ENCODE results near the gene OMG. TPM values are rescaled to one million over a fixed set of nuclear protein-coding genes. Genes with fewer than 3 reads are reported as not detected.

The OMG gene
- total and polyA plus RNA-seq, 2 donors (not counting 1 experiment from before 2014, with no cell fraction given) = 0.39 to 1.7 TPM

DNA sequence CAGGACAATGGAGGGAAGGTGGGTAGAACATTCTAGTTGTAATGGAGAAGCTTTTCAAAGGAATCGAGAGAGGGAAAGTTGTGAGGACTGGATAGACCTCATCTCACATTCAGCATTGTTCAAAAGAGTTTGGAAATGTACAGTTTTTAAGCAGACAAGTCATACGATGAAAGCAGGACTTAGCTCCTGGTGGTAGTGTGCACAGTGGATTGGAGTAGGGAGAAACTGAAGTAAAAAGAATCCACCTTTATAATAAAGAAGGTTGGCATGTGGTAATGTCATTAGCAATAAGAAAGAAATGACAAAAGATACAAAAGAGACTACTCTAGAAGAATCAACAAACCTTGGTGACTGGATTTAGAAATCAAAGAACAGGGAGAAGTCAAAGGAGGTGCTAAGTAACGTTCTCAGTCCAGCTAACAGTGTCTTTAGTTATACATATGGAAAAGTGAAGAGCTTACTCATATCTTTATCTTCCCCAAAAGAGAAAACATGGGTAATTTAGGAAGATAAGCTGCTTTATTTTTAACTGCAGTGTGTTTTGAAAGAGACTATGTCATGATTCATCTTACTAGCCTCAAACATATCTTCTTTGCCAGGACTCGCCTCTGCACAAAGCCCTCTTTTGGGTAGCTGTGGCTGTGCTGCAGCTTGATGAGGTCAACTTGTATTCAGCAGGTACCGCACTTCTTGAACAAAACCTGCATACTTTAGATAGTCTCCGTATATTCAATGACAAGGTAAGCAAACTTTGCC is 43.0 kb upstream of the OMG start:
- intact Hi-C loops (cut with micrococcal nuclease) = no loop called here
- Mint-ChIP-seq H3K4me1 (no peaks in the 10 kb centered on the region), H3K9me3 (ENCODE audit: insufficient read depth) (no peaks in the 10 kb centered on the region), H3K4me3 (no peak overlapping the region), H3K27ac (no peak overlapping the region), H3K27me3 (no peaks in the 10 kb centered on the region)
- no peaks in the 10 kb centered on the region for H4K20me1 ChIP-seq (ENCODE audit: control insufficient read depth, insufficient read depth, low read length, poor library complexity, severe bottlenecking)
- no peak overlapping the region for H3K9ac ChIP-seq (ENCODE audit: low read length)
- CTCF ChIA-PET = interaction anchor here (0.9 to 2.2 kb wide), 2 partner anchors 21 to 33 kb away, joined by 3 to 5 read pairs; no protein-coding TSS in a partner anchor
- no peak overlapping the region for H2AFZ ChIP-seq (ENCODE audit: insufficient read depth, low read depth, low read length, poor library complexity, severe bottlenecking)
- H3K27me3 ChIP-seq (replicated peaks in 1 of 4; ENCODE audit: control extremely low read depth in 1 of 4, control insufficient read depth in 3 of 4, insufficient read depth in 4 of 4, low read length in 3 of 4) = no peaks in the 10 kb centered on the region
- no peak for ATAC-seq (ENCODE audit: low read depth)
- DNase-seq = no peak
- POLR2A ChIA-PET = no interaction called here
- no peak for TF ChIP-seq EZH2 (IDR thresholded peaks at IDR 0.05; ENCODE audit: borderline replicate concordance, insufficient read depth, low read depth, low read length, poor library complexity, severe bottlenecking)
- TF ChIP-seq CTCF (IDR thresholded peaks at IDR 0.05) = no peak
- no peaks in the 10 kb centered on the region for H3K79me2 ChIP-seq (ENCODE audit: control insufficient read depth, insufficient read depth, low read length)
- peaks cover 7 to 9% of the 10 kb centered on the region in 2 experiments for H3K36me3 ChIP-seq (replicated peaks in 1 of 2; ENCODE audit: control extremely low read depth in 1 of 2, control insufficient read depth in 1 of 2, extremely low read depth in 1 of 2, insufficient read depth in 2 of 2, low read length in 1 of 2)
- H3K4me2 ChIP-seq (replicated peaks; ENCODE audit: low read depth, low read length, poor library complexity, severe bottlenecking) = no peak overlapping the region
- WGBS (ENCODE audit: insufficient coverage) = 100% methylated on average over 1 of the region's 6 CpGs
- H3K9me3 ChIP-seq (ENCODE audit: control extremely low read depth in 1 of 3, control insufficient read depth in 2 of 3, insufficient read depth in 1 of 3, low read length in 2 of 3) = no peaks in the 10 kb centered on the region
- no peaks in the 10 kb centered on the region for H3K4me1 ChIP-seq (ENCODE audit: control insufficient read depth in 2 of 2, insufficient read depth in 2 of 2, low read length in 2 of 2)
- no peak overlapping the region for H3K27ac ChIP-seq (ENCODE audit: low read length in 2 of 2)
- no peak overlapping the region for H3K4me3 ChIP-seq (ENCODE audit: control extremely low read depth in 1 of 5, extremely low read depth in 1 of 5, insufficient read depth in 1 of 5, low read depth in 2 of 5, low read length in 4 of 5)

DNA sequence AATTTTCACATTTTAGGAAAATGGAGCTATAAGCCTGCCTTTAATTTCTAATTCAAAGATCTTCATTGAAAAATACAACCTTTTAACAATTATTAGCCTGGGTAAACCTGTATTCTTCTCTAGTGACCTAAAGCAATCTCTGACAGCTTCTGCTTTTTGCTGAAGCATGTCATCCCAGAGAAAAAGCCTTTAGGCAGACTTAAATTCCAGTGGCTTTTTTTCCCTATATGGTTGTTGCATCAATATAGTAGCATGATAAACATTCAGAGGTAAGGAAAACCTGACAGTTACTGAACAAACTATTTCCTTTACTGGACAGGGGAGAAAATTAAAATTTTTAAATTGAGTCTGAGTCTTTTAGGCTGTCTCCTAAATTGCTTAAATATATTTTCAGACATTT is 32.2 kb upstream of the OMG start:
- Mint-ChIP-seq H3K27me3 (no peaks in the 10 kb centered on the region), H3K9me3 (ENCODE audit: insufficient read depth) (no peaks in the 10 kb centered on the region), H3K4me1 (no peaks in the 10 kb centered on the region), H3K27ac (no peak overlapping the region), H3K4me3 (no peak overlapping the region)
- Histone ChIP-seq H4K20me1 (ENCODE audit: control insufficient read depth, insufficient read depth, low read length, poor library complexity, severe bottlenecking) (no peaks in the 10 kb centered on the region), H3K9me3 (ENCODE audit: control extremely low read depth in 1 of 3, control insufficient read depth in 2 of 3, insufficient read depth in 1 of 3, low read length in 2 of 3) (no peaks in the 10 kb centered on the region), H3K4me2 (replicated peaks; ENCODE audit: low read depth, low read length, poor library complexity, severe bottlenecking) (no peak overlapping the region), H3K79me2 (ENCODE audit: control insufficient read depth, insufficient read depth, low read length) (no peaks in the 10 kb centered on the region), H3K36me3 (replicated peaks in 1 of 2; ENCODE audit: control extremely low read depth in 1 of 2, control insufficient read depth in 1 of 2, extremely low read depth in 1 of 2, insufficient read depth in 2 of 2, low read length in 1 of 2) (peaks cover 1 to 8% of the 10 kb centered on the region in 2 experiments), H3K9ac (ENCODE audit: low read length) (no peak overlapping the region), H3K4me3 (ENCODE audit: control extremely low read depth in 1 of 5, extremely low read depth in 1 of 5, insufficient read depth in 1 of 5, low read depth in 2 of 5, low read length in 4 of 5) (no peak overlapping the region), H3K27ac (ENCODE audit: low read length in 2 of 2) (no peak overlapping the region), H3K4me1 (ENCODE audit: control insufficient read depth in 2 of 2, insufficient read depth in 2 of 2, low read length in 2 of 2) (no peaks in the 10 kb centered on the region), H2AFZ (ENCODE audit: insufficient read depth, low read depth, low read length, poor library complexity, severe bottlenecking) (no peak overlapping the region), H3K27me3 (replicated peaks in 1 of 4; ENCODE audit: control extremely low read depth in 1 of 4, control insufficient read depth in 3 of 4, insufficient read depth in 4 of 4, low read length in 3 of 4) (no peaks in the 10 kb centered on the region)
- ATAC-seq (ENCODE audit: low read depth) (no peak), DNase-seq (no peak)
- intact Hi-C loops (cut with micrococcal nuclease) = no loop called here
- ChIA-PET CTCF (no interaction called here), POLR2A (interaction anchor here (0.6 kb wide), 1 partner anchor 479 kb away, joined by 3 read pairs; no protein-coding TSS in a partner anchor)
- TF ChIP-seq EZH2 (IDR thresholded peaks at IDR 0.05; ENCODE audit: borderline replicate concordance, insufficient read depth, low read depth, low read length, poor library complexity, severe bottlenecking) = no peak
- no peak for TF ChIP-seq CTCF (IDR thresholded peaks at IDR 0.05)

Measured in B cell (primary cell).